RKO (cell line): ENCODE measurements around the gene NRXN3.

ENCODE experiments used
- DNase-seq: peaks from one replicate; pipeline ENCODE4 v3.0.0-alpha.2; 2016; ENCODE audit warnings: low spot score

NRXN3 gene

GRCh38 chr14:79242666-79243065 lies 1072.5 kb downstream of the NRXN3 start:
- DNase-seq, result no peak

- no peak for DNase-seq
Observed at GRCh38 chr14:79246173-79246572, 1076.0 kb downstream of the NRXN3 start.

- DNase-seq, result no peak
Observed at GRCh38 chr14:79248126-79248525, 1078.0 kb downstream of the NRXN3 start.

GRCh38 chr14:79248771-79249170 lies 1078.6 kb downstream of the NRXN3 start:
- no peak for DNase-seq

- DNase-seq, result no peak
Observed at GRCh38 chr14:79251278-79251677, 1081.1 kb downstream of the NRXN3 start.

- DNase-seq, result no peak
Observed at GRCh38 chr14:79253576-79253975, 1083.4 kb downstream of the NRXN3 start.

- DNase-seq, result no peak
Observed at GRCh38 chr14:79254069-79254775, 1084.0 kb downstream of the NRXN3 start.

GRCh38 chr14:79256380-79256779 lies 1086.2 kb downstream of the NRXN3 start:
- no peak for DNase-seq

- DNase-seq, result no peak
Observed at GRCh38 chr14:79260406-79260805, 1090.2 kb downstream of the NRXN3 start.

GRCh38 chr14:79265366-79265946 lies 1095.3 kb downstream of the NRXN3 start:
- no peak for DNase-seq

- DNase-seq, result no peak
Observed at GRCh38 chr14:79270361-79270760, 1100.2 kb downstream of the NRXN3 start.

GRCh38 chr14:79271122-79271521 lies 1100.9 kb downstream of the NRXN3 start:
- DNase-seq, result no peak

GRCh38 chr14:79274641-79275291 lies 1104.6 kb downstream of the NRXN3 start:
- DNase-seq, result no peak

- DNase-seq, result no peak
Observed at GRCh38 chr14:79275292-79275655, 1105.1 kb downstream of the NRXN3 start.

GRCh38 chr14:79278286-79278797 lies 1108.2 kb downstream of the NRXN3 start:
- DNase-seq, result no peak

- no peak for DNase-seq
Observed at GRCh38 chr14:79278798-79279644, 1108.8 kb downstream of the NRXN3 start.

GRCh38 chr14:79279645-79280597 lies 1109.7 kb downstream of the NRXN3 start:
- no peak for DNase-seq

GRCh38 chr14:79281244-79282152 lies 1111.3 kb downstream of the NRXN3 start:
- no peak for DNase-seq

GRCh38 chr14:79284621-79285020 lies 1114.4 kb downstream of the NRXN3 start:
- no peak for DNase-seq

- DNase-seq, result no peak
Observed at GRCh38 chr14:79285263-79285662, 1115.1 kb downstream of the NRXN3 start.
